Bronchial epithelial cell (primary cell): ENCODE data around the gene ACTN1. TPM values are rescaled to one million over a fixed set of nuclear protein-coding genes. Genes with fewer than 3 reads are reported as not detected.

ENCODE experiments used
- DNase-seq: peaks from one replicate; pipeline ENCODE4 v3.0.0-alpha.2; 2010; ENCODE audit warnings: low read depth
- FAIRE-seq: peaks from 2 replicates; lab custom pipeline; 2011; peaks lifted over from hg19 to GRCh38; lab: Jason Lieb, UNC
- H3K27me3 ChIP-seq: 2 replicates; pipeline ENCODE4 v1.5.1; 2011; ENCODE audit warnings: low read length; ENCODE audit not compliant: control insufficient read depth, insufficient read depth
- H3K36me3 ChIP-seq: 2 replicates; pipeline ENCODE4 v1.5.1; 2011; ENCODE audit warnings: low read length; ENCODE audit not compliant: control insufficient read depth, insufficient read depth
- H3K4me3 ChIP-seq: 2 replicates; pipeline ENCODE4 v1.5.1; 2011; ENCODE audit warnings: mild to moderate bottlenecking, low read depth, low read length, control low read depth
- CTCF ChIP-seq: IDR thresholded peaks from 2 replicates; pipeline ENCODE4 v1.5.1; 2011; ENCODE audit warnings: mild to moderate bottlenecking, moderate library complexity, low read length, control low read depth, inconsistent platforms; ENCODE audit not compliant: insufficient read depth, severe bottlenecking
- total RNA-seq: library from RNA; depleted of rRNA; stranded (reverse); fragments of >200 nt; gene quantifications from 2 replicates; pipeline ENCODE4 v1.2.1, GENCODE V29; 2014

ACTN1 gene
- total RNA-seq, 1 donor from 2014 or later: 165 TPM

GRCh38 chr14:68998062-68998461 lies 19.0 kb upstream of the ACTN1 start:
- Histone ChIP-seq H3K4me3 (no peak overlapping the region), H3K36me3 (no peaks in the 10 kb centered on the region), H3K27me3 (no peaks in the 10 kb centered on the region)
- DNase-seq: no peak
- FAIRE-seq: no peak
- no peak for TF ChIP-seq CTCF

- TF ChIP-seq CTCF: no peak
- Histone ChIP-seq H3K4me3 (no peak overlapping the region), H3K36me3 (no peaks in the 10 kb centered on the region), H3K27me3 (no peaks in the 10 kb centered on the region)
- DNase-seq: no peak
- FAIRE-seq: no peak
Measured at GRCh38 chr14:68995731-68996130, 16.6 kb upstream of the ACTN1 start.

- H3K27me3 ChIP-seq: no peaks in the 10 kb centered on the region
- DNase-seq: no peak
- no peaks in the 10 kb centered on the region for H3K36me3 ChIP-seq
- no peak for TF ChIP-seq CTCF
- peak; percentile 76 for FAIRE-seq
- no peak overlapping the region for H3K4me3 ChIP-seq
Measured at GRCh38 chr14:68994056-68994455, 15.0 kb upstream of the ACTN1 start.

- FAIRE-seq: no peak
- H3K4me3 ChIP-seq: no peak overlapping the region
Measured at GRCh38 chr14:68987653-68988036, 8.5 kb upstream of the ACTN1 start.

GRCh38 chr14:68986926-68987652 lies 8.0 kb upstream of the ACTN1 start:
- Histone ChIP-seq H3K4me3 (no peak overlapping the region), H3K36me3 (no peaks in the 10 kb centered on the region), H3K27me3 (no peaks in the 10 kb centered on the region)
- DNase-seq: peak; percentile 61
- no peak for FAIRE-seq
- no peak for TF ChIP-seq CTCF

More at GRCh38 chr14:68987653-68988036, 8.5 kb upstream of the ACTN1 start:
- DNase-seq: no peak
- Histone ChIP-seq H3K27me3 (no peaks in the 10 kb centered on the region), H3K36me3 (no peaks in the 10 kb centered on the region)
- TF ChIP-seq CTCF: no peak

GRCh38 chr14:68986225-68986624 lies 7.1 kb upstream of the ACTN1 start:
- FAIRE-seq: no peak
- no peak for TF ChIP-seq CTCF
- H3K27me3 ChIP-seq: no peaks in the 10 kb centered on the region
- H3K36me3 ChIP-seq: no peaks in the 10 kb centered on the region
- no peak overlapping the region for H3K4me3 ChIP-seq
- no peak for DNase-seq
